Measurements from ENCODE around the gene DLGAP4.
"Not testable (repeated sequence)": the region's sequence is repeated elsewhere in the genome, so short reads cannot be mapped to it uniquely, and the experiment has no call there.

- TF ChIP-seq SUZ12 (IDR thresholded peaks at IDR 0.05; ENCODE audit: unreplicated experiment); USF1 (IDR thresholded peaks at IDR 0.05; ENCODE audit: borderline replicate concordance, extremely low read length, insufficient read depth, low read depth, low read length); SUPT20H (IDR thresholded peaks at IDR 0.05; ENCODE audit: borderline replicate concordance, control insufficient read depth, low read depth, low read length); BRCA1 (IDR thresholded peaks at IDR 0.05; ENCODE audit: low read depth, low read length); CTCF (IDR thresholded peaks at IDR 0.05 in 2 of 3, conservative IDR thresholded peaks at IDR 0.05 in 1 of 3; ENCODE audit: control insufficient read depth in 2 of 3, extremely low read depth in 1 of 3, insufficient read depth in 1 of 3, low read depth in 3 of 3, low read length in 3 of 3); CHD4 (IDR thresholded peaks at IDR 0.05); EP300 (IDR thresholded peaks at IDR 0.05; ENCODE audit: borderline replicate concordance in 1 of 2, control insufficient read depth in 1 of 2, low read depth in 2 of 2, low read length in 2 of 2); FOXK2 (IDR thresholded peaks at IDR 0.05); RB1 (IDR thresholded peaks at IDR 0.05; ENCODE audit: borderline replicate concordance); E2F4 (IDR thresholded peaks at IDR 0.05; ENCODE audit: low read depth, low read length); CEBPB (IDR thresholded peaks at IDR 0.05; ENCODE audit: borderline replicate concordance in 1 of 2, low read depth in 2 of 2, low read length in 2 of 2); RCOR1 (conservative IDR thresholded peaks at IDR 0.05; ENCODE audit: low read depth, low read length); BCL11A (IDR thresholded peaks at IDR 0.05; ENCODE audit: low read depth, low read length): not testable (repeated sequence)
Measured at GRCh38 chr20:36564726-36565121, 258.6 kb downstream of the DLGAP4 start.

Data from GM12878 (cell line).